ENCODE measurements around the gene ANKRD24. TPM values are rescaled to one million over a fixed set of nuclear protein-coding genes. Genes with fewer than 3 reads are reported as not detected.

The ANKRD24 gene
- total RNA-seq, 1 donor from 2014 or later, result 1.1 TPM

GRCh38 chr19:4208385-4209094, 26.1 kb downstream of the ANKRD24 start:
- Mint-ChIP-seq H3K36me3 (no peaks in the 10 kb centered on the region), H3K4me3 (no peak overlapping the region), H3K9me3 (no peaks in the 10 kb centered on the region), H3K27me3 (peaks cover 22% of the 10 kb centered on the region), H3K27ac (no peak overlapping the region), H3K4me1 (ENCODE audit: unreplicated experiment) (peaks cover 5% of the 10 kb centered on the region)
- DNase-seq (ENCODE audit: extremely low spot score, unreplicated experiment), result no peak
- peak; percentile 47 for TF ChIP-seq CTCF (conservative IDR thresholded peaks at IDR 0.05)

- H3K9me3 Mint-ChIP-seq, result no peaks in the 10 kb centered on the region
- no peak for TF ChIP-seq CTCF (conservative IDR thresholded peaks at IDR 0.05)
- no peak overlapping the region for H3K27ac Mint-ChIP-seq
- H3K27me3 Mint-ChIP-seq, result peaks cover 24% of the 10 kb centered on the region
- no peak overlapping the region for H3K4me3 Mint-ChIP-seq
- H3K4me1 Mint-ChIP-seq (ENCODE audit: unreplicated experiment), result no peaks in the 10 kb centered on the region
- DNase-seq (ENCODE audit: extremely low spot score, unreplicated experiment), result no peak
- H3K36me3 Mint-ChIP-seq, result no peaks in the 10 kb centered on the region
These were observed 27.8 kb downstream of the ANKRD24 start for GRCh38 chr19:4210166-4210731.

GRCh38 chr19:4213116-4213515, 30.6 kb downstream of the ANKRD24 start:
- no peak for TF ChIP-seq CTCF (conservative IDR thresholded peaks at IDR 0.05)
- no peak for DNase-seq (ENCODE audit: extremely low spot score, unreplicated experiment)
- H3K27ac Mint-ChIP-seq, result no peak overlapping the region
- H3K27me3 Mint-ChIP-seq, result peaks cover 21% of the 10 kb centered on the region
- H3K4me1 Mint-ChIP-seq (ENCODE audit: unreplicated experiment), result no peaks in the 10 kb centered on the region
- no peak overlapping the region for H3K4me3 Mint-ChIP-seq
- no peaks in the 10 kb centered on the region for H3K36me3 Mint-ChIP-seq
- H3K9me3 Mint-ChIP-seq, result no peaks in the 10 kb centered on the region

- no peak overlapping the region for H3K27ac Mint-ChIP-seq
- no peak for TF ChIP-seq CTCF (conservative IDR thresholded peaks at IDR 0.05)
- no peaks in the 10 kb centered on the region for H3K9me3 Mint-ChIP-seq
- no peak overlapping the region for H3K4me3 Mint-ChIP-seq
- no peaks in the 10 kb centered on the region for H3K36me3 Mint-ChIP-seq
- peaks cover 21% of the 10 kb centered on the region for H3K27me3 Mint-ChIP-seq
- no peaks in the 10 kb centered on the region for H3K4me1 Mint-ChIP-seq (ENCODE audit: unreplicated experiment)
- no peak for DNase-seq (ENCODE audit: extremely low spot score, unreplicated experiment)
These were observed 33.3 kb downstream of the ANKRD24 start for GRCh38 chr19:4215807-4216206.

GRCh38 chr19:4216846-4217245, 34.4 kb downstream of the ANKRD24 start:
- Mint-ChIP-seq H3K27me3 (peaks cover 21% of the 10 kb centered on the region), H3K27ac (no peak overlapping the region), H3K4me1 (ENCODE audit: unreplicated experiment) (no peaks in the 10 kb centered on the region), H3K36me3 (no peaks in the 10 kb centered on the region), H3K9me3 (no peaks in the 10 kb centered on the region), H3K4me3 (no peak overlapping the region)
- no peak for DNase-seq (ENCODE audit: extremely low spot score, unreplicated experiment)
- TF ChIP-seq CTCF (conservative IDR thresholded peaks at IDR 0.05), result no peak

All from type B pancreatic cell (in vitro differentiated cells).